Keratinocyte (primary cell): ENCODE data around the gene CASP8. TPM values are rescaled to one million over a fixed set of nuclear protein-coding genes. Genes with fewer than 3 reads are reported as not detected.

Source experiments
- DNase-seq: peaks from one replicate; pipeline ENCODE4 v3.0.0-alpha.2; 2011; ENCODE audit warnings: low read depth, missing footprints, low spot score
- FAIRE-seq: peaks from 2 replicates; lab custom pipeline; 2011; peaks lifted over from hg19 to GRCh38; lab: Jason Lieb, UNC
- H2AFZ ChIP-seq: 2 replicates; pipeline ENCODE4 v1.6.0; 2012; ENCODE audit warnings: low read length, control low read depth, inconsistent platforms; ENCODE audit not compliant: control insufficient read depth
- H3K27ac ChIP-seq: 2 replicates; pipeline ENCODE4 v1.5.1; 2011; ENCODE audit warnings: low read length; ENCODE audit not compliant: control insufficient read depth, insufficient read depth
- H3K27me3 ChIP-seq: 3 replicates; pipeline ENCODE4 v1.6.0; 2011; ENCODE audit warnings: low read length; ENCODE audit not compliant: control insufficient read depth, insufficient read depth; ENCODE audit errors: extremely low read depth
- H3K36me3 ChIP-seq, 2 experiments: 2 replicates in 1 of 2; 3 replicates in 1 of 2; pipeline ENCODE4 v1.5.1; 2011; ENCODE audit warnings: low read length in 2 of 2, mild to moderate bottlenecking in 1 of 2; ENCODE audit not compliant: control insufficient read depth in 2 of 2, insufficient read depth in 2 of 2; ENCODE audit errors: extremely low read depth in 1 of 2
- H3K4me1 ChIP-seq: 3 replicates; pipeline ENCODE4 v1.5.1; 2011; ENCODE audit warnings: low read length; ENCODE audit not compliant: control insufficient read depth, insufficient read depth; ENCODE audit errors: extremely low read depth
- H3K4me2 ChIP-seq: 3 replicates; pipeline ENCODE4 v1.6.0; 2011; ENCODE audit warnings: low read depth, low read length; ENCODE audit not compliant: control insufficient read depth, insufficient read depth; ENCODE audit errors: extremely low read depth
- H3K4me3 ChIP-seq, 3 experiments: fragments of 200-600 bp in 1 of 3; sonication (generic) in 1 of 3; 2 replicates in 2 of 3; 3 replicates in 1 of 3; pipeline ENCODE4 v1.5.1; 2011 to 2016; ENCODE audit warnings: low read length in 3 of 3, mild to moderate bottlenecking in 3 of 3, control low read depth in 2 of 3, inconsistent platforms in 1 of 3, low read depth in 1 of 3, mixed read lengths in 1 of 3, mixed run types in 1 of 3, moderate library complexity in 1 of 3; ENCODE audit not compliant: control insufficient read depth in 2 of 3, insufficient read depth in 2 of 3; ENCODE audit errors: extremely low read depth in 1 of 3
- H3K79me2 ChIP-seq: 2 replicates; pipeline ENCODE4 v1.6.0; 2012; ENCODE audit warnings: low read length; ENCODE audit not compliant: control insufficient read depth, insufficient read depth
- H3K9ac ChIP-seq: 3 replicates; pipeline ENCODE4 v1.6.0; 2011; ENCODE audit warnings: low read length; ENCODE audit not compliant: control insufficient read depth, insufficient read depth; ENCODE audit errors: extremely low read depth
- H3K9me1 ChIP-seq: 3 replicates; pipeline ENCODE4 v1.6.0; 2011; ENCODE audit warnings: low read length; ENCODE audit not compliant: control insufficient read depth, insufficient read depth; ENCODE audit errors: extremely low read depth
- H3K9me3 ChIP-seq: 2 replicates; pipeline ENCODE4 v1.5.1; 2012; ENCODE audit warnings: low read depth, low read length; ENCODE audit not compliant: control insufficient read depth
- H4K20me1 ChIP-seq: 3 replicates; pipeline ENCODE4 v1.6.0; 2011; ENCODE audit warnings: low read length; ENCODE audit not compliant: control insufficient read depth, insufficient read depth; ENCODE audit errors: extremely low read depth
- EZH2 ChIP-seq: IDR thresholded peaks from one replicate; pipeline ENCODE4 v1.6.1; 2012; ENCODE audit warnings: inconsistent platforms, mild to moderate bottlenecking, low read length, moderate library complexity
- dilution Hi-C: fragments of 300-500 bp; cut with MboI; formaldehyde crosslinking; loops from one replicate; pipeline ENCODE4 v1.7.0; 2020; ENCODE audit warnings: low sequenced_read_pairs; ENCODE audit not compliant: extremely low pct_ligation_motif_present
- polyA plus RNA-seq, 5 experiments: library from polyadenylated mRNA; depleted of rRNA in 3 of 5; stranded (reverse) in 3 of 5; stranded (forward) in 1 of 5; unstranded in 1 of 5; fragments of >200 nt; gene quantifications; 1 replicate in 1 of 5; 2 replicates in 3 of 5; 3 replicates in 1 of 5; pipeline versions ENCODE4 v1.2.1 to v1.2.3, GENCODE V29; 2011 to 2012; ENCODE audit warnings: missing spikeins in 2 of 5, low read depth in 1 of 5, low replicate concordance in 1 of 5
- TF ChIP-seq, protein P1 (sequence below), 3 experiments: IDR thresholded peaks in 1 of 3; conservative IDR thresholded peaks in 1 of 3; optimal IDR thresholded peaks in 1 of 3; 2 replicates in 2 of 3; 3 replicates in 1 of 3; pipeline versions ENCODE3 to v1.5.1; 2011; ENCODE audit warnings: low read length in 3 of 3, mild to moderate bottlenecking in 3 of 3, moderate library complexity in 2 of 3, control low read depth in 1 of 3, inconsistent platforms in 1 of 3; ENCODE audit not compliant: insufficient read depth in 2 of 3; ENCODE audit errors: extremely low read depth in 1 of 3

CASP8 gene
- polyA plus RNA-seq, 1 donor (not counting 4 experiments of a cell fraction or from before 2014, with no cell fraction given): 27.0 TPM

- Histone ChIP-seq H3K4me2 (no peak overlapping the region), H3K27ac (no peak overlapping the region), H3K9me1 (no peaks in the 10 kb centered on the region), H4K20me1 (no peaks in the 10 kb centered on the region), H3K79me2 (peaks cover 4% of the 10 kb centered on the region), H3K4me3 (no peak overlapping the region), H3K27me3 (no peaks in the 10 kb centered on the region), H3K4me1 (peaks cover 16% of the 10 kb centered on the region), H3K9me3 (no peaks in the 10 kb centered on the region), H3K9ac (no peak overlapping the region), H2AFZ (no peak overlapping the region), H3K36me3 (no peaks in the 10 kb centered on the region)
- TF ChIP-seq EZH2: no peak
- TF ChIP-seq, protein P1, sequence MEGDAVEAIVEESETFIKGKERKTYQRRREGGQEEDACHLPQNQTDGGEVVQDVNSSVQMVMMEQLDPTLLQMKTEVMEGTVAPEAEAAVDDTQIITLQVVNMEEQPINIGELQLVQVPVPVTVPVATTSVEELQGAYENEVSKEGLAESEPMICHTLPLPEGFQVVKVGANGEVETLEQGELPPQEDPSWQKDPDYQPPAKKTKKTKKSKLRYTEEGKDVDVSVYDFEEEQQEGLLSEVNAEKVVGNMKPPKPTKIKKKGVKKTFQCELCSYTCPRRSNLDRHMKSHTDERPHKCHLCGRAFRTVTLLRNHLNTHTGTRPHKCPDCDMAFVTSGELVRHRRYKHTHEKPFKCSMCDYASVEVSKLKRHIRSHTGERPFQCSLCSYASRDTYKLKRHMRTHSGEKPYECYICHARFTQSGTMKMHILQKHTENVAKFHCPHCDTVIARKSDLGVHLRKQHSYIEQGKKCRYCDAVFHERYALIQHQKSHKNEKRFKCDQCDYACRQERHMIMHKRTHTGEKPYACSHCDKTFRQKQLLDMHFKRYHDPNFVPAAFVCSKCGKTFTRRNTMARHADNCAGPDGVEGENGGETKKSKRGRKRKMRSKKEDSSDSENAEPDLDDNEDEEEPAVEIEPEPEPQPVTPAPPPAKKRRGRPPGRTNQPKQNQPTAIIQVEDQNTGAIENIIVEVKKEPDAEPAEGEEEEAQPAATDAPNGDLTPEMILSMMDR (optimal IDR thresholded peaks at IDR 0.05 in 1 of 3, IDR thresholded peaks at IDR 0.05 in 1 of 3, conservative IDR thresholded peaks at IDR 0.05 in 1 of 3; ENCODE audit: extremely low read depth in 1 of 3, insufficient read depth in 2 of 3, low read length in 3 of 3): no peak
- FAIRE-seq (no peak), DNase-seq (no peak)
- dilution Hi-C loops: no loop called here
These were observed 31.4 kb upstream of the CASP8 start for GRCh38 chr2:201228912-201229290.

DNA sequence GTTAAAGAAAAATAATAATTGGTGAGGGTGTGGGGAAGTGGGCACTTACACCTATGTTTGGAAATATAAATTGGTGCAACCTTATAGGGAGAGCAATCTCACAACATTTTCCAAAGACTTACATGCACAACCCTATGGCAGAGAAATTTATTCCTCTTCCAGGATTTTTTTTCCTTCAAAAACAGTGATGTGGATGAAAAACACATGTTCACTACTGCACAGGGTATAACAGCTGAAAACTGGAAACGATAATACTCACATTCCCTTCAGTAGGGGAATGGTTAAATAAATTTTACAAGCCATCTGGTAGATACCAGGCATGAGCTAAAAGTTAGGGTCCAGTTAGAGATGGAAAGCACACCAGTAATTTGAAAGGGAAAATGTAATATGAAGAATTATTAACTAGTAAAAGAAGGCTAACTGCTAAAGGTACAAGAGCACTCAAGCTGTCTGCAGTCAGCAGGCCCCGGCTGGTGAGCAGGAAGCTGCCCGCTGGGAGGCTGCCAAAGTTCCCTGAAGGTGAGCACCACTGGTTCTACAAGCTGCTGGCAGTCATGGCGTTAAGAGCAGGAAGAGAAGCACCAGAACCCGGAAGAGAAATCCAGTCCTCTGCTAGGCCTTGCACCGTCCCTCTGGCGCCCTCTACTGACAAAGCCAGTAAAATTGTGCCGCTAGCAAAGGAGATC is 28.4 kb upstream of the CASP8 start:
- TF ChIP-seq EZH2: no peak
- TF ChIP-seq, protein P1 (optimal IDR thresholded peaks at IDR 0.05 in 1 of 3, IDR thresholded peaks at IDR 0.05 in 1 of 3, conservative IDR thresholded peaks at IDR 0.05 in 1 of 3; ENCODE audit: extremely low read depth in 1 of 3, insufficient read depth in 2 of 3, low read length in 3 of 3): peak; percentile 92 to 99 (median 93)
- Histone ChIP-seq H3K4me2 (peak overlapping the region; percentile 83), H3K79me2 (peaks cover 25% of the 10 kb centered on the region), H3K27me3 (no peaks in the 10 kb centered on the region), H3K27ac (peak overlapping the region; percentile 21), H2AFZ (peak overlapping the region; percentile 96), H3K4me1 (peaks cover 32% of the 10 kb centered on the region), H3K9me1 (no peaks in the 10 kb centered on the region), H4K20me1 (no peaks in the 10 kb centered on the region), H3K9me3 (no peaks in the 10 kb centered on the region), H3K36me3 (peaks cover 0 to 2% of the 10 kb centered on the region in 2 experiments), H3K9ac (no peak overlapping the region), H3K4me3 (peak overlapping the region in 1 of 3 experiments; percentile 19)
- peak; percentile 88 for DNase-seq
- FAIRE-seq: peak; percentile 91
- dilution Hi-C loops: no loop called here
